A549 (cell line): ENCODE results near the gene MLNR.

Experiments used
- CBX2 ChIP-seq: fragments of 200-600 bp; sonication (generic); IDR thresholded peaks from 2 replicates; pipeline ENCODE4 v1.6.1; 2016; ENCODE audit warnings: low read depth, mild to moderate bottlenecking, borderline replicate concordance
- CTCF ChIP-seq: fragments of >200 bp; sonication (Bioruptor Twin); formaldehyde crosslinking; IDR thresholded peaks from 3 replicates; pipeline ENCODE4 v1.5.1; 2016
- EP300 ChIP-seq, 2 experiments: fragments of >200 bp; sonication (Bioruptor Twin); formaldehyde crosslinking; IDR thresholded peaks; 2 replicates in 1 of 2; 3 replicates in 1 of 2; pipeline ENCODE4 v1.6.1; 2016 to 2017
- ESRRA ChIP-seq: fragments of 150-350 bp; IDR thresholded peaks from 2 replicates; pipeline ENCODE4 v1.6.1; 2014; ENCODE audit warnings: mild to moderate bottlenecking, low read length, borderline replicate concordance
- FOSB ChIP-seq: fragments of 250-450 bp; sonication (Bioruptor Pico); IDR thresholded peaks from 2 replicates; pipeline ENCODE4 v1.5.0; 2020; ENCODE audit warnings: mild to moderate bottlenecking, moderate library complexity
- MAFK ChIP-seq: fragments of 450-650 bp; IDR thresholded peaks from 2 replicates; pipeline ENCODE4 v1.6.1; 2014; ENCODE audit not compliant: partially characterized antibody
- MAZ ChIP-seq: fragments of 150-350 bp; IDR thresholded peaks from 2 replicates; pipeline ENCODE4 v1.6.1; 2014; ENCODE audit warnings: antibody characterized with exemption, low read depth, low read length, borderline replicate concordance
- NR3C1 ChIP-seq: fragments of >200 bp; sonication (Bioruptor Twin); formaldehyde crosslinking; IDR thresholded peaks from 3 replicates; pipeline ENCODE4 v1.6.1; 2017
- POLR2A ChIP-seq: IDR thresholded peaks from 2 replicates; pipeline ENCODE4 v1.6.1; 2012; ENCODE audit warnings: mild to moderate bottlenecking, low read length
- POLR2AphosphoS2 ChIP-seq: conservative IDR thresholded peaks from 2 replicates; pipeline ENCODE4 v1.6.1; 2012; ENCODE audit warnings: low read length, improper control_type of control experiment, inconsistent platforms
- RAD21 ChIP-seq, 2 experiments: fragments of >200 bp in 1 of 2; sonication (Bioruptor Twin) in 1 of 2; formaldehyde crosslinking in 1 of 2; IDR thresholded peaks in 1 of 2; conservative IDR thresholded peaks in 1 of 2; 2 replicates in 1 of 2; 3 replicates in 1 of 2; pipeline ENCODE4 v1.6.1; 2012 to 2018; ENCODE audit warnings: inconsistent platforms in 1 of 2
- REST ChIP-seq: fragments of 200-600 bp; sonication (generic); IDR thresholded peaks from 2 replicates; pipeline ENCODE4 v1.6.1; 2016; ENCODE audit warnings: antibody characterized with exemption, mild to moderate bottlenecking, moderate library complexity
- RFX5 ChIP-seq: fragments of 450-650 bp; IDR thresholded peaks from 2 replicates; pipeline ENCODE4 v1.7.1; 2014; ENCODE audit warnings: antibody characterized with exemption, mild to moderate bottlenecking, moderate library complexity
- TFCP2L1 ChIP-seq: fragments of 250-450 bp; sonication (Bioruptor Pico); IDR thresholded peaks from 2 replicates; pipeline ENCODE4 v1.5.0; 2021; ENCODE audit warnings: mild to moderate bottlenecking

DNA sequence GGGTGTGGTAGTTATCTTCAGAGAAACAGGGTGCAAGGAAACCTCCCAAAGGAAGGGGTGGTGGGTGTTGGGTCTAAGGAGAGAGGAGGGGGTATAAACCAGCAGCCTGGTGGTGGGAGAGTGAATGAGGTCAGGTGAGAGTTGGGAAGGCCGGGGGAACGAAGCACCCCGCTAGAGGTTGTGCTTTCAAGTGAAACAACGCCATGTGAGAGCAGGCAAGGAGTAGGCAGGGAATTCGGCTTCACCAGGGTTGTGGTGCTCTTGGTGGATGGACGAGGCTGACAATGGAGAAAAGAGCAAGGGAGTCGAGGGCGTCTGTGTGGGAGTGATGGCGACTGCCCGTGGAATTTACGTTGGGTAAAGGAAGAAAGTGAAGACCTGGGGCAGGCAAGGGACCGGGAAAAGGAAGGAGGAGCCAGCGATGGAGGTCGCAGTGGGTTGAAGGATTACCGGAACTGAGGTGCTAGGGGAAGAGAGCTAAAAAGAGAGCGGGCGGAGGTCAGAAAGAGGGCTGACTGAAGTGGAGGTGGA lies 2.1 kb upstream of the MLNR start:
- TF ChIP-seq EP300 (IDR thresholded peaks at IDR 0.05) (no peak), CTCF (no peak), MAFK (no peak), POLR2AphosphoS2 (no peak), MAZ (no peak), RAD21 (conservative IDR thresholded peaks at IDR 0.05 in 1 of 2, IDR thresholded peaks at IDR 0.05 in 1 of 2) (no peak), POLR2A (no peak), NR3C1 (no peak), RFX5 (no peak), ESRRA (no peak), CBX2 (no peak), FOSB (no peak), TFCP2L1 (no peak), REST (no peak)
